Mucosa of gallbladder (tissue), 1 donor: ENCODE results near the gene TAF7L. TPM values are rescaled to one million over a fixed set of nuclear protein-coding genes. Genes with fewer than 3 reads are reported as not detected.
A peak's percentile ranks its signal among the peaks of the same experiment; 100 is the strongest.
"Not testable (repeated sequence)": the region's sequence is repeated elsewhere in the genome, so short reads cannot be mapped to it uniquely, and the experiment has no call there.

Experiments used
- DNase-seq: peaks from one replicate; pipeline ENCODE4 v3.0.0-alpha.2; 2020; ENCODE audit warnings: low spot score
- total RNA-seq: library from RNA; stranded (reverse); gene quantifications from one replicate; pipeline ENCODE4 v1.2.1, GENCODE V29; 2021
- donor health status: DM: no; HTN: no; CAD: no.

Gene TAF7L
- not detected for total RNA-seq

DNA sequence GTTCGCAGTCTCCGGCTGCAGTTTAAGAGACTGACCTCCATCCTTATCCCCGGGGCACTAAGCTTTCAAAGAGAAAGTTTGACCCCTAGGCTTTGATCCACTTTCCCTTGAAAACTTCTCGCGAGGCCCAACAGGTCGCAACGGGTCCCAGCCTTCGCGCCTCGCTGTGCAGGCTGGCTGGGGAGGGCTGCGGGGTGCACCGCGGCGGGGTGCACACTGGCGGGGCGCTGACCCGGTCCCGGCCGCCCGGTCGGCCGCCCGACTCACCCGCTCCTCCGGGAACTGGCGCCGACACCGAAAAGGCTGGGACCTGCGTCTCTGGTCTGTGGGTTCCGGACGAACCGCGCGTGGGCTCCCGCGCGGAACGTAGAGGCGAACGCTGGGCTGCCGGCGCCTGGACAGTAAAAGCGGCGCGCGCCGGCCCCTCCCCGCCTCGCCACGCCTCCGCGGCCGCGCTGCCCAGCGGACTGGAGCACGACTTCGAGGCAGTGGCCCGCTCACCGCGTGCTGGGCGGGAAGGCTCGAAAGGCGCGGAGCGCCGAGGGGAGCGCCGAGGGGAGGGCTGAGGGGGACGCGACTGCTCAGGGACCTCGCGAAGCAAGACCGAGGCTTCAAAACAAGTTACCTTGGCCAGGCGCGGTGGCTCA lies at the start of gene TAF7L:
TAF7L (minus strand) TSS at position 378 of the 647 bp plus-strand sequence. CDS start 3,791 bp downstream, outside the sequence.
- no peak for DNase-seq

DNA sequence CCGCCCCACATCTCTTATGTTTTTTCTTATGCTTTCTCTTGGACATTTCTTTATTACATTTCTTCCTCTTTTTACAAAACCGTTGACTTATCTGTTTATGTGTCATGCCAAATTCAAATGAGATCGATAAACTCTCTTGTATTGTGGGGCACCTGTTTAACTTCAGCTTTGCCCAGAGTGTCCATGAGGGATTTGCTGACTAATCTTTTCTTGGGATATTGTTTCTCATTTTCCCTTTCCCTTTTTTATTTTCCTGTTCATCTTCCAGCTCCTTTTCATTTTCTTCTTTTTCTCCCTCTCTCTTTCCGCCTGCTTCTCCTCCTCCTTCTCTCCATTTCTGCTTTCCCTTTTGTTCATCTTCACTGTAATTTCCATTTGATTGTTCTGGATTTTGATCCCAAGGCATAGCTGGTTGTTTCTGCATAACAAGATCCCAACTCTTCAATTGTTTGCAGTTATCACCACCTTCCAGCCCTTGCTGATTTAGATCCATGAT lies 46.7 kb upstream of the TAF7L start:
- no peak for DNase-seq

DNA sequence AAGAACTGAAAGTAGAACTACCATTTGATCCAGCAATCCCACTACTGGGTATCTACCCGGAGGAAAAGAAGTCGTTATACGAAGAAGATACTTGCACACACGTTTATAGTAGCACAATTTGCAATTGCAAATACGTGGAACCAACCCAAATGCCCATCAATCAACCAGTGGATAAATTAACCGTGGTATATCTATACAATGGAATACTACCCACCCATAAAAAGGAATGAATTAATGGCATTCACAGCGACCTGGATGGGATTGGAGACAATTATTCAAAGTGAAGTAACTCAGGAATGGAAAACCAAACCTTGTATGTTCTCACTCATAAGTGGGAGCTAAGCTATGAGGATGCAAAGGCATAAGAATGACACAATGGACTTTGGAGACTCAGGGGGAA lies 43.2 kb upstream of the TAF7L start:
- DNase-seq = not testable (repeated sequence)

- DNase-seq = not testable (repeated sequence)
These were observed 35.5 kb upstream of the TAF7L start for GRCh38 chrX:101326600-101326999.

DNA sequence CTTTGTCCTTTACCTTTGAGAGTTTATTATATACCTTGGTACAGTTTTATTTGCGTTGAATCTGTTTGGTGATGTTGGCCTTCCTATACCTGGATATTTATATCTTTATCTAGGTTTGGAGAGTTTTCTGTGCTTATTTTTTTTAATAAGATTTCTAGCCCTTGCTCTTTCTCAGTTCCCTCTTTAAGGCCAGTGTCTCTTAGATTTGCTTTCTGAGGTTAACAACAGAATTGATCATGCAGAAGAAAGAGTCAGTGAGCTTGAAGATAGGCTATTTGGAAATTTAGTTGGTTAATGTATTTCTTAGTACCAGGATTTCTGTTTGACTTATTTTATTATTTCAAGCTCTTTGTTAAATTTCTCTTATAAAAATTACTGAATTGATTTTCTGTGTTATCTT lies 12.7 kb upstream of the TAF7L start:
- DNase-seq = no peak

DNA sequence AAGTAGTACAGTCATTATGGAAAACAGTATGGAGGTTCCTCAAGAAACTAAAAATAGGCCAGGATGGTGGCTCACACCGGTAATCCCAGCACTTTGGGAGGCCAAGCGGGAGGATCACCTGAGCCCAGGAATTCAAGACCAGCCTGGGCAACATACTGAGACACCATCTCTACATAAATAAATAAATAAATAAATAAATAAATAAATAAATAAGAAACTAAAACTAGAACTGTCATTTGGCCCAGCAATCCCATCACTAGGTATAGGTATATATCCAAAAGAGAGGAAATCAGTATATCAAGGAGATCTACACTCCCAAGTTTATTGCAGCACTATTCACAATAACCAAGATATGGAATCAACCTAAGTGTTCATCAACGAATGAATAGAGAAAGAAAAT lies 4.5 kb upstream of the TAF7L start:
- not testable (repeated sequence) for DNase-seq

DNA sequence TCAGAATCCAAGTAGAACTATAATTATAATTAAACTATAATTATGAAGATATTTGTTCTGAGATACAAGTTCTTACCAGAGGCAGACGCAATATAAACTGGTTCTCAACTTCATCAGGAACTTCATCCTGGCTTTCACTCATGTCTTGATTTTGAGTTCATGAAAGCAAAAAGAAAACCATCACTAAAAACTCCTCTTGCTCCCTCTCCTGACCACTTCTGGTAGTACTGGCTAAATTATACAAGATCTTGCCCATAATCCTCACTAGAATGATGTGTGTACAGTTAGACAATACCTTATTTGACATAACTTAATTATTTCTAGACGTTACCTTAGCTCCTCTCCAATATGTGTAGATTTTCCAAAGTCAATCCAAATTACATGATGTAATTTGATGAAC lies 3.7 kb downstream of the TAF7L start:
- DNase-seq = peak; percentile 13

DNA sequence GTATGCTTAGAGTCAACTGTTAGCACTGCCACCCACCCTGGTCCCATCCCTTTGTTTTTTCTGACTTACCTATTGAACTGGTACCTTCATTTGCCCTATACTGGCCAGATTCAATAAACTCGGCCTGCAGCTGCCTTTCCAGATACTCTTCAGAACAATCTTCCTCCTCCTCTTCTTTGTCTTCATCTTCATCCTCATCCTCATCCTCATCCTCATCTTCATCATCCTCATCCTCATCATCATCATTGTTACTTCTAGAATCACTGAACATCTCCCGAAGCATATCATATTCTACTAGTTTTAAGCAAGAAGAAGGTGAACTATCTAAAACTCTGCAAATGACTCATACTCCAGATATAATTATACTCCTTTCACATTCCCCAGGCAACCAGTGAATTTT lies 14.9 kb downstream of the TAF7L start:
- no peak for DNase-seq

DNA sequence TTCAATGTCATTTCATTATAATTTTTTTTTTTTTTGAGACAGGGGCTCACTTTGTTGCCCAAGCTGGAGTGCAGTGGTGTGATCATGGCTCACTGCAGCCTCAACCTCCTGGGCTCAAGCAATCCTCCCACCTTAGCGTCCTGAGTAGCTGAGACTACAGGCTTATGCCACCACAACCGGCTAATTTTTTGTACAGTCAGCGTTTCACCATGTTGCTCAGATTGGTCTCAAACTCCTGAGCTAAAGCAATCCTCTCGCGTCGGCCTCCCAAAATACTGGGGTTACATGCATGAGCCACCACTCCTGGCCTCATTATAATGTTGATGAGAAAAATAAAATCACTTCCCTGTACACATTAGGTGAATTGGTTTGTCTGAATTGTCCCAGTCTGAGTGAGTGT lies 16.9 kb downstream of the TAF7L start:
- no peak for DNase-seq

- DNase-seq = no peak
These were observed 25.2 kb downstream of the TAF7L start for GRCh38 chrX:101265869-101266428.

DNA sequence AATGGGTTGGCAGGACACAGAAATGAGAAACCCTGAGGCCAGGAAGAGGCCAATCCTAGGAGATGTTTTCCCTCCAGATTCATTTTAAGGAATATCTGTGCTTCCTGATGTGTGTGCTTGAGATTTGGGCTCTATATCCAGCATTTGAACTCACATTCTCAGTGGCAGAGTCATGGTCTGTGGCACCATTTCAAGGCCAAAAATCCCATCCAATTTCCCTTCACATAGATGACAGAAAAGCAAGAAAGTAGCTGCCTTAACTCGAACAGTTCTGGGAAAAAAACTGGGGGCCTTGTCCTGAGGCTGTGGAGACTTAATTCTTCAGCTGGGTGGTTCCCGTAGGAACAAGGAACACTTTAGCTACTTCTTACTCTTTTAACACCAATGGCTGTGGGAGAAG lies 27.4 kb downstream of the TAF7L start:
- DNase-seq = no peak

DNA sequence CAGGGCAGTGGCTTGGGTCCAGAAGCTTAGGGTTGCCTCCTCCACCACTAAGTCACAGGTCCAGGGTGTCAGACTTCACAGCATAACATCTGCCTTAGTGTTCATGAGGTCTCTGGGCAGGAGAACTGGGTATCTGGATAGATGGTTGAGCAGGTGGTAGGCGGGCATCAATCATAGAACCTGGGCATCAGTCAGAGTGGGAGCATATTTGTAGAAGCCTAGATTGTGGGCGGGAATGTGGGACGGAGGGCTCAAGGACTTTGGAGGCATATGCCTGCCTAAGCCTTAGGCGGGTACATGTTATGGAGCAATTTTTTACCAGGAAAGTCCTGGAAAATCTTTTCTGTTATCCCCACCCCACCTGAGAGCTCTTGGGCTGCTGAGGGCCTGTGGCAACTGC lies 28.5 kb downstream of the TAF7L start:
- no peak for DNase-seq

DNA sequence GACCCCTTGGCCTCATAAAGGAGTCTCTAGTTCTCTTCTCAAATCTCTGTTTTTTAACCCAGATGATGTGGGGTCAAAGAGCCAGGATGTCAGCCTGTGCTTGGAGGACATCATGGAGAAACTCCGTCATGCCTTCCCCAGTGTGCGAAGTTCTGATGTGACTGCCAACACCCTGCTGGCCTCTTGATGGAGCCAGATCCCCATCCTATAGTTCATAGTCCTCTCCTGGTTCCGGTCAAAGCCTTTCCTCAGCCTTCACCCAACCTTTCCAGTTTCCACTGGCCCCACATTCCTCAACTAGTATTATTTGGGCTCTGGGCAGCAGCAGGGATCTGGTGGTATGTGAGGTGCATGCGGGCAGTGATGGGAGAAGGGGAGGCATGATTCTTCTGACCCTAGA lies 30.7 kb downstream of the TAF7L start:
- no peak for DNase-seq

DNA sequence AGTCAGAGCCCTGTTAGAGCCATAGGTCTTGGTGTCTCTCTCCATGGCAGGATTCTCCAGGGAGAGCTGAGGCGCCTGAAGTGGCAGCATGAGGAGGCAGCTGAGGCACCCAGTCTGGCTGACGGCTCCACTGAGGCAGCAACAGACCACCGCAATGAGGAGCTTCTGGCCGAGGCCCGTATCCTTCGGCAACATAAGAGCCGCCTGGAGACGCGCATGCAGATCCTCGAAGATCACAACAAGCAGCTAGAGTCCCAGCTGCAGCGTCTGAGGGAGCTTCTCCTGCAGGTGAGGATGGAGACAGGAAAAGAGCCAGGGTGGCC lies 32.9 kb downstream of the TAF7L start:
- no peak for DNase-seq

DNA sequence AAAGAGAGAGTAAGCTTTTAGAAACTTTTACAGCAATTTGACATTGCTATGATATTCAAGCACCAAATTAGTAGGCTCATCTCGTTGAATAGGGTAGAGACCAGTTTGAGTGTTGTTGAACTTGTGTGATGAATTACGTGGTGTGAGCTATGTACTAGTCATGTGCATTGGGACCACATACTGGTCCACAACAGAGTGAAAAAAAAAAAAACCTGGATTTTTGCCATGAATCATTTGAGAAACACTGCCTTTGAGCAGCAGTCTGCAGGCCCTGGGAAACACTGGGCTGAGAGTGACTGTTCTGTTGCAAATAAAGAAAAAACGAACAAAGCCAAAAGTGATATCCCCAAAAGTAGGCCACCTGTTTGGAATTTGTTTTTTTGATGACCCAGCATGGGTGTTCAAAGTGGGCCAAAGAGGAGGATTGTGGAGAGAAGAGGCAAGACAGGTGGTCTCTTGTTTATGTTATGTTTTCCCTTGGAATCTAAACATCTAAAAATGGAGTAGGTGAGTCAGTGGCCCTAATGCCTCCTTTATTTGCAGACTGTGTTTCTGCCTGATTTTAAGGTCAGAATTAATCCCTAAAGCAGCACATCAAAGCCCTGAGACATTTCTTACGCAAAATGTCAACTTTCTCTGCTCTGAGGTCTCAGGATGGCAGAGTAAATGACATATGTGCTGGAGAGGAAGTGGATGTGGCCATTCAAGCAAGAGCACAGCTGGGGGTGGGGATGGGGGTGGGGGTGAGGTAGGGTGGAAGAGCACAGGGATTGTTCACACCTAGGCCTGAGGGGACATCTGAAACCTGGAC lies 33.5 kb downstream of the TAF7L start:
- no peak for DNase-seq

DNA sequence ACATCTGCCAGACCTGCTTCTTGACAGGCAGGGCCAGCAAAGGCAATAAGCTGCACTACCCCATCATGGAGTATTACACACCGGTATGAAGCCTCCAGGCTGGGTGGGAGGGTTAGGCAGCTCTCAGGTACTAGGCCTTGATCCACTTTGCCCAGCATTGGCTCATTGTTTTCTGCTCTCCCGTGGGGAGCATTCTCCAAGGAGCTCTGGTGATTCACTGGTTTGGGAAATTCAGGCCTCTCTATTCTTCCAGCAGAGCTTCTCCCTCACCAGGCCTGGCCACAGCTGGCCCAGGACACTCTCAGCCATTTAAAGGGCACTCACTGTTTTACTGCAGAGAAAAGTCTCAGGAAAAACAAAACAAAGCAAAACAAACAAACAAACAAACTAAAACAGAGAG lies 38.5 kb downstream of the TAF7L start:
- no peak for DNase-seq

DNA sequence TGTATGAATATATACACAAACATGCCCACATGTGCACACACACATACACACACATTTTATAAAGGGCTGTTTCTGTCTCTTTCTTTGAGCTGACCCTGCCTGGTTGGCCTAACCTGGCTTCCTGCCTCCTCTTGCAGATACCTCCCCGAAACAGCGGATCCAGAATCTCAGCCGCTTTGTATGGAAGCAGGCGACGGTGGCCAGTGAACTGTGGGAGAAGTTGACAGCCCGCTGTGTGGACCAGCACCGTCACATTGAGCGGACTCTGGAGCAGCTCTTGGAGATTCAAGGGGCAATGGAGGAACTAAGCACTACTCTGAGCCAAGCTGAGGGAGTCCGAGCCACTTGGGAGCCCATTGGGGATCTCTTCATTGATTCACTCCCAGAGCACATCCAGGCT lies 49.6 kb downstream of the TAF7L start:
- no peak for DNase-seq

- no peak for DNase-seq
These were observed 54.1 kb downstream of the TAF7L start for GRCh38 chrX:101237041-101237440.

- no peak for DNase-seq
These were observed 58.8 kb downstream of the TAF7L start for GRCh38 chrX:101232316-101232715.

GRCh38 chrX:101231080-101231479 lies 60.1 kb downstream of the TAF7L start:
- DNase-seq = no peak

- no peak for DNase-seq
These were observed 60.5 kb downstream of the TAF7L start for GRCh38 chrX:101230636-101231035.

- DNase-seq = no peak
These were observed 62.0 kb downstream of the TAF7L start for GRCh38 chrX:101229170-101229569.

GRCh38 chrX:101223226-101223625 lies 67.9 kb downstream of the TAF7L start:
- DNase-seq = no peak
